HEK293 (cell line): ENCODE results near the gene PLOD3.

Experiments used
- BCL11B ChIP-seq: fragments of 450-650 bp; formaldehyde crosslinking; IDR thresholded peaks from 2 replicates; pipeline ENCODE4 v1.5.1; 2016; ENCODE audit warnings: low read depth, missing biosample characterization, missing genetic modification characterization
- FEZF1 ChIP-seq: fragments of 450-650 bp; formaldehyde crosslinking; IDR thresholded peaks from 2 replicates; pipeline ENCODE4 v1.5.1; 2016; ENCODE audit warnings: missing biosample characterization, missing genetic modification characterization
- GLI4 ChIP-seq: fragments of 450-650 bp; formaldehyde crosslinking; IDR thresholded peaks from 2 replicates; pipeline ENCODE4 v1.5.1; 2016; ENCODE audit warnings: missing biosample characterization, missing genetic modification characterization
- HOXD13 ChIP-seq: sonication (generic); formaldehyde crosslinking; IDR thresholded peaks from 2 replicates; pipeline ENCODE4 v1.8.0; 2022; ENCODE audit warnings: missing genetic modification reagents, borderline replicate concordance
- IKZF3 ChIP-seq: fragments of 450-650 bp; IDR thresholded peaks from 2 replicates; pipeline ENCODE4 v1.5.0; 2018; ENCODE audit warnings: missing biosample characterization, mild to moderate bottlenecking, missing genetic modification characterization, moderate library complexity
- PRDM1 ChIP-seq: fragments of 450-650 bp; formaldehyde crosslinking; IDR thresholded peaks from 2 replicates; pipeline ENCODE4; 2016; ENCODE audit warnings: missing biosample characterization, missing genetic modification characterization
- RBAK ChIP-seq: fragments of 450-650 bp; formaldehyde crosslinking; IDR thresholded peaks from 2 replicates; pipeline ENCODE4 v1.5.1; 2016; ENCODE audit warnings: missing biosample characterization, missing genetic modification characterization
- SCRT1 ChIP-seq: fragments of 450-650 bp; formaldehyde crosslinking; IDR thresholded peaks from 2 replicates; pipeline ENCODE4 v1.5.1; 2016; ENCODE audit warnings: missing biosample characterization, missing genetic modification characterization, borderline replicate concordance
- SETDB1 ChIP-seq: IDR thresholded peaks from one replicate; pipeline ENCODE4 v1.6.1; 2017; ENCODE audit warnings: mild to moderate bottlenecking, low read length, moderate library complexity, mixed read lengths; ENCODE audit not compliant: insufficient read length
- SP3 ChIP-seq: fragments of 450-650 bp; formaldehyde crosslinking; IDR thresholded peaks from 2 replicates; pipeline ENCODE4 v1.5.1; 2016; ENCODE audit warnings: missing biosample characterization, missing genetic modification characterization
- WT1 ChIP-seq: fragments of 450-650 bp; formaldehyde crosslinking; IDR thresholded peaks from 2 replicates; pipeline ENCODE4 v1.5.1; 2016; ENCODE audit warnings: missing biosample characterization, missing genetic modification characterization
- ZIC2 ChIP-seq: fragments of 450-650 bp; formaldehyde crosslinking; IDR thresholded peaks from 2 replicates; pipeline ENCODE4 v1.5.1; 2016; ENCODE audit warnings: missing biosample characterization, missing genetic modification characterization
- ZNF114 ChIP-seq: fragments of 450-650 bp; formaldehyde crosslinking; IDR thresholded peaks from 2 replicates; pipeline ENCODE4 v1.5.0; 2017; ENCODE audit warnings: missing biosample characterization, missing genetic modification characterization
- ZNF132 ChIP-seq: fragments of 450-650 bp; formaldehyde crosslinking; IDR thresholded peaks from 2 replicates; pipeline ENCODE4 v1.5.1; 2017; ENCODE audit warnings: missing biosample characterization, missing genetic modification characterization, borderline replicate concordance
- ZNF16 ChIP-seq: fragments of 450-650 bp; formaldehyde crosslinking; IDR thresholded peaks from 2 replicates; pipeline ENCODE4 v1.5.1; 2016; ENCODE audit warnings: low read depth, missing biosample characterization, missing genetic modification characterization
- ZNF169 ChIP-seq: fragments of 450-650 bp; formaldehyde crosslinking; IDR thresholded peaks from 2 replicates; pipeline ENCODE4 v1.5.1; 2016; ENCODE audit warnings: missing biosample characterization, missing genetic modification characterization
- ZNF184 ChIP-seq: fragments of 450-650 bp; IDR thresholded peaks from 2 replicates; pipeline ENCODE4 v1.5.1; 2018; ENCODE audit warnings: missing biosample characterization, mild to moderate bottlenecking, missing genetic modification characterization
- ZNF19 ChIP-seq: fragments of 450-650 bp; formaldehyde crosslinking; IDR thresholded peaks from 2 replicates; pipeline ENCODE4; 2016; ENCODE audit warnings: missing biosample characterization, missing genetic modification characterization, low read depth
- ZNF2 ChIP-seq: fragments of 450-650 bp; formaldehyde crosslinking; IDR thresholded peaks from 2 replicates; pipeline ENCODE4 v1.5.1; 2016; ENCODE audit warnings: missing biosample characterization, missing genetic modification characterization
- ZNF223 ChIP-seq: fragments of 450-650 bp; formaldehyde crosslinking; IDR thresholded peaks from 2 replicates; pipeline ENCODE4 v1.5.1; 2016; ENCODE audit warnings: missing biosample characterization, missing genetic modification characterization
- ZNF302 ChIP-seq: fragments of 450-650 bp; formaldehyde crosslinking; IDR thresholded peaks from 2 replicates; pipeline ENCODE4 v1.5.1; 2016; ENCODE audit warnings: missing biosample characterization, missing genetic modification characterization, low read depth
- ZNF350 ChIP-seq: fragments of 450-650 bp; formaldehyde crosslinking; IDR thresholded peaks from 2 replicates; pipeline ENCODE4 v1.5.0; 2017; ENCODE audit warnings: missing biosample characterization, mild to moderate bottlenecking, missing genetic modification characterization
- ZNF354C ChIP-seq: fragments of 450-650 bp; formaldehyde crosslinking; IDR thresholded peaks from 2 replicates; pipeline ENCODE4 v1.5.1; 2016; ENCODE audit warnings: missing biosample characterization, missing genetic modification characterization, low read depth, borderline replicate concordance
- ZNF366 ChIP-seq: fragments of 450-650 bp; formaldehyde crosslinking; conservative IDR thresholded peaks from 2 replicates; pipeline ENCODE4 v1.5.1; 2016; ENCODE audit warnings: missing biosample characterization, missing genetic modification characterization
- ZNF501 ChIP-seq: fragments of 450-650 bp; formaldehyde crosslinking; IDR thresholded peaks from 2 replicates; pipeline ENCODE4 v1.5.1; 2016; ENCODE audit warnings: missing biosample characterization, missing genetic modification characterization
- ZNF544 ChIP-seq: fragments of 450-650 bp; formaldehyde crosslinking; IDR thresholded peaks from 2 replicates; pipeline ENCODE4 v1.5.0; 2017; ENCODE audit warnings: missing biosample characterization, missing genetic modification characterization
- ZNF555 ChIP-seq: fragments of 450-650 bp; formaldehyde crosslinking; conservative IDR thresholded peaks from 2 replicates; pipeline ENCODE4 v1.5.1; 2017; ENCODE audit warnings: missing biosample characterization, mild to moderate bottlenecking, missing genetic modification characterization, inconsistent platforms
- ZNF558 ChIP-seq: fragments of 450-650 bp; formaldehyde crosslinking; IDR thresholded peaks from 2 replicates; pipeline ENCODE4 v1.5.1; 2016; ENCODE audit warnings: missing biosample characterization, missing genetic modification characterization
- ZNF624 ChIP-seq: fragments of 450-650 bp; formaldehyde crosslinking; IDR thresholded peaks from 2 replicates; pipeline ENCODE4 v1.5.1; 2017; ENCODE audit warnings: missing biosample characterization, missing genetic modification characterization
- ZNF670 ChIP-seq: fragments of 450-650 bp; formaldehyde crosslinking; IDR thresholded peaks from 2 replicates; pipeline ENCODE4 v1.5.1; 2016; ENCODE audit warnings: missing biosample characterization, missing genetic modification characterization, low read depth
- ZNF792 ChIP-seq: fragments of 450-650 bp; formaldehyde crosslinking; IDR thresholded peaks from 2 replicates; pipeline ENCODE4 v1.5.1; 2016; ENCODE audit warnings: missing biosample characterization, missing genetic modification characterization
- ZNF830 ChIP-seq: fragments of 450-650 bp; IDR thresholded peaks from 2 replicates; pipeline ENCODE4 v1.5.0; 2018; ENCODE audit warnings: missing biosample characterization, missing genetic modification characterization, low read depth, mild to moderate bottlenecking, moderate library complexity
- ZNF837 ChIP-seq: fragments of 450-650 bp; formaldehyde crosslinking; IDR thresholded peaks from 2 replicates; pipeline ENCODE4 v1.5.1; 2016; ENCODE audit warnings: missing biosample characterization, missing genetic modification characterization
- ZXDB ChIP-seq: fragments of 450-650 bp; formaldehyde crosslinking; IDR thresholded peaks from 2 replicates; pipeline ENCODE4 v1.5.1; 2016; ENCODE audit warnings: missing biosample characterization, missing genetic modification characterization
- TF ChIP-seq, protein P1 (sequence below): fragments of 450-650 bp; formaldehyde crosslinking; IDR thresholded peaks from 2 replicates; pipeline ENCODE4 v1.5.1; 2016; ENCODE audit warnings: missing biosample characterization, missing genetic modification characterization
- TF ChIP-seq, protein P2 (sequence below): fragments of 450-650 bp; IDR thresholded peaks from 2 replicates; pipeline ENCODE4 v1.5.1; 2018; ENCODE audit warnings: missing biosample characterization, missing genetic modification characterization
- TF ChIP-seq, protein P3 (sequence below): fragments of 450-650 bp; formaldehyde crosslinking; IDR thresholded peaks from 2 replicates; pipeline ENCODE4 v1.5.1; 2016; ENCODE audit warnings: missing biosample characterization, missing genetic modification characterization

PLOD3 gene

DNA sequence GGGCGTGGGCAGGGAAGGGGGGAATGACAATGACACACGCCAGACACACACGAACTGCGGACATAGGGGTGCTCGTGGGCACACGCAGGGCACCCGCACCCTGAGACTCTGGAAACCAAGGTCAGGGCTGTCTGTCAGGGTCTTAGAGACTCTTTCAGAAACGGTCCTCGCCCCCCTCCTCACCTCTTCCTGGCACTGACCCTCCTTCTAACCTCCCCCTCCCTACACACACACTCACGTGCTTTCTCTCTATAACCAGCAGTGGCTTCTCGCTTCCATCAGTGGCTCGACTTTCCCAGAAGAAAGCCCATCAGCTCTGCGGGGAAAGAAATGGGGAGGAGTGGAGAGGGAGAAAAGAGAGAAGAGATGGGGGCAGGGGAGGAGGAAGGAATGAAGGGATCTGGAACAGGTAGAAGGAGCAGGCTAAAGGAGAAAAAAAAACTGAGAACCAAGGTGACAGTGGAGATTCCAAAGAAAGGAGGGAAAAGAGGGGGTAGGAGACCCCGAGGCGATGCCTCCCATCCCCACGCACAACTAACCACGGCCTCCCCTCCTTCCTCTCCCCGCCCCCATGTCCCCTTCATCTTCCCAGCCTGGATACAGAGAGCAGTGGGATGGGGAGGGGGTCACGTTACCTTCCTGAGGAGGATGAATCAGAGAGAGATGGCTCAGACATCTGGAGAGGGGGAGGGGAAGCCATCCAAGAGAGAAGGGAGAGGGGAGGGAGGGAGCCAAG is 50.3 kb downstream of the PLOD3 start (continued):
- TF ChIP-seq, protein P1, sequence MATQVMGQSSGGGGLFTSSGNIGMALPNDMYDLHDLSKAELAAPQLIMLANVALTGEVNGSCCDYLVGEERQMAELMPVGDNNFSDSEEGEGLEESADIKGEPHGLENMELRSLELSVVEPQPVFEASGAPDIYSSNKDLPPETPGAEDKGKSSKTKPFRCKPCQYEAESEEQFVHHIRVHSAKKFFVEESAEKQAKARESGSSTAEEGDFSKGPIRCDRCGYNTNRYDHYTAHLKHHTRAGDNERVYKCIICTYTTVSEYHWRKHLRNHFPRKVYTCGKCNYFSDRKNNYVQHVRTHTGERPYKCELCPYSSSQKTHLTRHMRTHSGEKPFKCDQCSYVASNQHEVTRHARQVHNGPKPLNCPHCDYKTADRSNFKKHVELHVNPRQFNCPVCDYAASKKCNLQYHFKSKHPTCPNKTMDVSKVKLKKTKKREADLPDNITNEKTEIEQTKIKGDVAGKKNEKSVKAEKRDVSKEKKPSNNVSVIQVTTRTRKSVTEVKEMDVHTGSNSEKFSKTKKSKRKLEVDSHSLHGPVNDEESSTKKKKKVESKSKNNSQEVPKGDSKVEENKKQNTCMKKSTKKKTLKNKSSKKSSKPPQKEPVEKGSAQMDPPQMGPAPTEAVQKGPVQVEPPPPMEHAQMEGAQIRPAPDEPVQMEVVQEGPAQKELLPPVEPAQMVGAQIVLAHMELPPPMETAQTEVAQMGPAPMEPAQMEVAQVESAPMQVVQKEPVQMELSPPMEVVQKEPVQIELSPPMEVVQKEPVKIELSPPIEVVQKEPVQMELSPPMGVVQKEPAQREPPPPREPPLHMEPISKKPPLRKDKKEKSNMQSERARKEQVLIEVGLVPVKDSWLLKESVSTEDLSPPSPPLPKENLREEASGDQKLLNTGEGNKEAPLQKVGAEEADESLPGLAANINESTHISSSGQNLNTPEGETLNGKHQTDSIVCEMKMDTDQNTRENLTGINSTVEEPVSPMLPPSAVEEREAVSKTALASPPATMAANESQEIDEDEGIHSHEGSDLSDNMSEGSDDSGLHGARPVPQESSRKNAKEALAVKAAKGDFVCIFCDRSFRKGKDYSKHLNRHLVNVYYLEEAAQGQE (tag by site-specific recombination), result no peak
- TF ChIP-seq, protein P2, sequence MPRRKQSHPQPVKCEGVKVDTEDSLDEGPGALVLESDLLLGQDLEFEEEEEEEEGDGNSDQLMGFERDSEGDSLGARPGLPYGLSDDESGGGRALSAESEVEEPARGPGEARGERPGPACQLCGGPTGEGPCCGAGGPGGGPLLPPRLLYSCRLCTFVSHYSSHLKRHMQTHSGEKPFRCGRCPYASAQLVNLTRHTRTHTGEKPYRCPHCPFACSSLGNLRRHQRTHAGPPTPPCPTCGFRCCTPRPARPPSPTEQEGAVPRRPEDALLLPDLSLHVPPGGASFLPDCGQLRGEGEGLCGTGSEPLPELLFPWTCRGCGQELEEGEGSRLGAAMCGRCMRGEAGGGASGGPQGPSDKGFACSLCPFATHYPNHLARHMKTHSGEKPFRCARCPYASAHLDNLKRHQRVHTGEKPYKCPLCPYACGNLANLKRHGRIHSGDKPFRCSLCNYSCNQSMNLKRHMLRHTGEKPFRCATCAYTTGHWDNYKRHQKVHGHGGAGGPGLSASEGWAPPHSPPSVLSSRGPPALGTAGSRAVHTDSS (tag by site-specific recombination), result no peak
- TF ChIP-seq FEZF1 (tag by site-specific recombination), result no peak
- TF ChIP-seq ZNF132 (tag by site-specific recombination), result no peak
- TF ChIP-seq BCL11B, result no peak
- no peak for TF ChIP-seq ZNF792 (tag by site-specific recombination)
- no peak for TF ChIP-seq RBAK (tag by site-specific recombination)
- no peak for TF ChIP-seq ZNF184 (tag by site-specific recombination)
- no peak for TF ChIP-seq ZNF624 (tag by site-specific recombination)
- TF ChIP-seq ZNF223 (tag by site-specific recombination), result no peak
- no peak for TF ChIP-seq ZIC2 (tag by site-specific recombination)
- TF ChIP-seq SP3 (tag by site-specific recombination), result peak; percentile 41; the same call in 1 of the 2 replicates
- no peak for TF ChIP-seq ZNF544
- TF ChIP-seq ZNF830 (tag by site-specific recombination), result no peak
- TF ChIP-seq ZNF19 (tag by site-specific recombination), result no peak
- 0 out of 2 replicates have a peak, but pooled peaks have one; percentile 50 for TF ChIP-seq IKZF3
- 0 out of 2 replicates have a peak, but pooled peaks have one; percentile 6 for TF ChIP-seq ZXDB
- TF ChIP-seq ZNF501 (tag by site-specific recombination), result no peak
- peak; percentile 64 for TF ChIP-seq ZNF16 (tag by site-specific recombination)
- TF ChIP-seq PRDM1, result peak; percentile 96
- no peak for TF ChIP-seq ZNF169 (tag by site-specific recombination)
- TF ChIP-seq, protein P3, sequence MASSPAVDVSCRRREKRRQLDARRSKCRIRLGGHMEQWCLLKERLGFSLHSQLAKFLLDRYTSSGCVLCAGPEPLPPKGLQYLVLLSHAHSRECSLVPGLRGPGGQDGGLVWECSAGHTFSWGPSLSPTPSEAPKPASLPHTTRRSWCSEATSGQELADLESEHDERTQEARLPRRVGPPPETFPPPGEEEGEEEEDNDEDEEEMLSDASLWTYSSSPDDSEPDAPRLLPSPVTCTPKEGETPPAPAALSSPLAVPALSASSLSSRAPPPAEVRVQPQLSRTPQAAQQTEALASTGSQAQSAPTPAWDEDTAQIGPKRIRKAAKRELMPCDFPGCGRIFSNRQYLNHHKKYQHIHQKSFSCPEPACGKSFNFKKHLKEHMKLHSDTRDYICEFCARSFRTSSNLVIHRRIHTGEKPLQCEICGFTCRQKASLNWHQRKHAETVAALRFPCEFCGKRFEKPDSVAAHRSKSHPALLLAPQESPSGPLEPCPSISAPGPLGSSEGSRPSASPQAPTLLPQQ (tag by site-specific recombination), result 0 out of 2 replicates have a peak, but pooled peaks have one; percentile 43
- peak; percentile 24; the same call in 1 of the 2 replicates for TF ChIP-seq WT1 (tag by site-specific recombination)
- no peak for TF ChIP-seq ZNF837 (tag by site-specific recombination)
- TF ChIP-seq ZNF555 (tag by site-specific recombination), result no peak
- no peak for TF ChIP-seq ZNF302 (tag by site-specific recombination)
- no peak for TF ChIP-seq ZNF114 (tag by site-specific recombination)
- no peak for TF ChIP-seq ZNF2
- TF ChIP-seq SCRT1 (tag by site-specific recombination), result no peak
- no peak for TF ChIP-seq ZNF354C
- TF ChIP-seq SETDB1, result no peak
- TF ChIP-seq ZNF350, result no peak
- no peak for TF ChIP-seq ZNF558 (tag by site-specific recombination)
- no peak for TF ChIP-seq GLI4 (tag by site-specific recombination)
- TF ChIP-seq ZNF670 (tag by site-specific recombination), result no peak
- TF ChIP-seq ZNF366 (tag by site-specific recombination), result peak; percentile 94
- no peak for TF ChIP-seq HOXD13 (CRISPR knock-in tag)
